Measurements from ENCODE around the gene CNIH1. TPM values are rescaled to one million over a fixed set of nuclear protein-coding genes. Genes with fewer than 3 reads are reported as not detected.

CNIH1 gene
- total RNA-seq, 1 donor from 2014 or later: 71.9 TPM

DNA sequence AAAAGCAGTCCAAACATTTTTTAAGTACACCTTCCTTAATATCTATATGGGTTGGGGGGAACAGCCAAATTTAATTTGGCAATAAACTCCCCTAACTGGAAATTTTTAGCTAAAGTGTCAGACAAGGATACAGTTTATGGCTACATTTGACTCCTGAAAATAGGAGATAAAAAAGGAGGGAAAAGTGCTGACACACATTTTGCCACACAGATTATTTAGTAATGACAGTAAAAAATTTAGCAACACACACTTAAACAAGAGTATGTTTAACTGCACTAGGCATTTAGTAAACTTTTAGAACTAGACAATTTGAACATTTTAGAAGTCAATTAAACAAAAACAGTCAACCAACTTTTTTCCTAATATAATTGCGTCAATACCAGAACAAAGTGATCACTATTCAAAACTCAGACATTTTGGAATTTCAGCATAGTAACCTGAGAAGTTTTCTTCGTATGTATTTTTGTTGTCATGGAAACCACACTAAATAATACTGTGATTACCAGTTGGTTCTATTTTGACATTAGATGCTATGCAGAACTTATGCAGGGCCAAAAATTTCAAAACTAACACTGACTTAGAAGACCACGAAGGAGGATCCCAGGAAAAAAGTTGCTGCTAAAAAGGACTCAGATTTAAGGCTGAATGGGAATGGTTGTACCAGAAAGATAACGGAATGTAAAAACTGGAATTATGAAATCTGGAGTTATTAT is 34.2 kb upstream of the CNIH1 start:
- Mint-ChIP-seq H3K4me1 (ENCODE audit: low read depth, unreplicated experiment) (no peaks in the 10 kb centered on the region), H3K4me3 (ENCODE audit: unreplicated experiment) (no peak overlapping the region), H3K9me3 (ENCODE audit: unreplicated experiment) (peaks cover 2% of the 10 kb centered on the region), H3K27me3 (ENCODE audit: unreplicated experiment) (peaks cover 4% of the 10 kb centered on the region), H3K27ac (ENCODE audit: unreplicated experiment) (no peak overlapping the region), H3K36me3 (ENCODE audit: unreplicated experiment) (no peaks in the 10 kb centered on the region)
- TF ChIP-seq, protein P1, sequence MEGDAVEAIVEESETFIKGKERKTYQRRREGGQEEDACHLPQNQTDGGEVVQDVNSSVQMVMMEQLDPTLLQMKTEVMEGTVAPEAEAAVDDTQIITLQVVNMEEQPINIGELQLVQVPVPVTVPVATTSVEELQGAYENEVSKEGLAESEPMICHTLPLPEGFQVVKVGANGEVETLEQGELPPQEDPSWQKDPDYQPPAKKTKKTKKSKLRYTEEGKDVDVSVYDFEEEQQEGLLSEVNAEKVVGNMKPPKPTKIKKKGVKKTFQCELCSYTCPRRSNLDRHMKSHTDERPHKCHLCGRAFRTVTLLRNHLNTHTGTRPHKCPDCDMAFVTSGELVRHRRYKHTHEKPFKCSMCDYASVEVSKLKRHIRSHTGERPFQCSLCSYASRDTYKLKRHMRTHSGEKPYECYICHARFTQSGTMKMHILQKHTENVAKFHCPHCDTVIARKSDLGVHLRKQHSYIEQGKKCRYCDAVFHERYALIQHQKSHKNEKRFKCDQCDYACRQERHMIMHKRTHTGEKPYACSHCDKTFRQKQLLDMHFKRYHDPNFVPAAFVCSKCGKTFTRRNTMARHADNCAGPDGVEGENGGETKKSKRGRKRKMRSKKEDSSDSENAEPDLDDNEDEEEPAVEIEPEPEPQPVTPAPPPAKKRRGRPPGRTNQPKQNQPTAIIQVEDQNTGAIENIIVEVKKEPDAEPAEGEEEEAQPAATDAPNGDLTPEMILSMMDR (IDR thresholded peaks at IDR 0.05; ENCODE audit: partially characterized antibody, unreplicated experiment): no peak
- no peak for DNase-seq

DNA sequence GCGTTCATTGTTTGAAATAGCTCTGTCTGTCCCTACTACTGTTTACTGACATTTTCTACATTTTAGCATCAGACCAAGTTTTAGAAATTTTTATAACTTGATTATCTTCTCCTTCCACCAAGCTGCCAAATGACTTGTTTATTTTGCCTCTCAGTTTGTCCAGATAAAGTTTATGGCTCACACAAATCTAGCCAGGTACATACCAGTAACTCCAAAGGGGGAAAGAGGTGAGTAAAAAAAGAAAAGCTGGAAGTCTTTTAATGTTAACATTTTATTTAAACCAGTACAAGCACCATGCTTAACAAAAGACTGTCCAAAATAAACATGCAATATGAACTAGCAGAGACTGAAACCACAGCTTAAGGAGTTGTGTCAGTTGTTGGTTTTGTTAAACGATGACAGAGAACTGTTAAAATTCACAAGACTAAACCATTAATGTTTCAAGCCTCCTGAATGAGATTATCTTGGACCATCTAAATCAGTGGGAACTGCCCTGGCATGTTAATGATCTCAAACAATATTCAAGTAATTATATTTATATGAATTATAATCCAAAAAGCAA is 33.1 kb upstream of the CNIH1 start:
- Mint-ChIP-seq H3K27me3 (ENCODE audit: unreplicated experiment) (peaks cover 4% of the 10 kb centered on the region), H3K9me3 (ENCODE audit: unreplicated experiment) (peaks cover 2% of the 10 kb centered on the region), H3K4me3 (ENCODE audit: unreplicated experiment) (no peak overlapping the region), H3K27ac (ENCODE audit: unreplicated experiment) (no peak overlapping the region), H3K36me3 (ENCODE audit: unreplicated experiment) (no peaks in the 10 kb centered on the region), H3K4me1 (ENCODE audit: low read depth, unreplicated experiment) (no peaks in the 10 kb centered on the region)
- no peak for DNase-seq
- TF ChIP-seq, protein P1 (IDR thresholded peaks at IDR 0.05; ENCODE audit: partially characterized antibody, unreplicated experiment): no peak

DNA sequence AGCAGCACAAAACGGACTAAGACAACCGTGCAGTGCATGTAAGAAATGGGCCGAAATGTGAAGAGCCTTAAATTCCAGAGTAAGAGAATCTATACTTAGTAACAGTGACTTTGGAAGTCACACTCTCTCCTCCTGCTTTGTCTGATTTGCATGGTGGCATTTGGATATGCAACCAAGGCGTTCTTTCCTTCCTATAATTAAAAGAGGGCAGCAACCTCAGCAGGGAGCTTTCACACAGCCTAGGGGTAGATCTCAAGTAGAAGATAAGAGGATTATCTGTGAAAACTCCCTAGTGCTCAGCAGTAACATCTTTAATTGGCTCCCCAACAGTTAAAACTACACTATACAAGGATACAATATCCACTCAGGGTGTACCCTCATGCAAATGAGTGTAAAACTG is 31.1 kb upstream of the CNIH1 start:
- Mint-ChIP-seq H3K36me3 (ENCODE audit: unreplicated experiment) (peaks cover 7% of the 10 kb centered on the region), H3K9me3 (ENCODE audit: unreplicated experiment) (peaks cover 7% of the 10 kb centered on the region), H3K4me1 (ENCODE audit: low read depth, unreplicated experiment) (no peaks in the 10 kb centered on the region), H3K27me3 (ENCODE audit: unreplicated experiment) (peaks cover 4% of the 10 kb centered on the region), H3K27ac (ENCODE audit: unreplicated experiment) (no peak overlapping the region), H3K4me3 (ENCODE audit: unreplicated experiment) (no peak overlapping the region)
- no peak for DNase-seq
- TF ChIP-seq, protein P1 (IDR thresholded peaks at IDR 0.05; ENCODE audit: partially characterized antibody, unreplicated experiment): no peak

DNA sequence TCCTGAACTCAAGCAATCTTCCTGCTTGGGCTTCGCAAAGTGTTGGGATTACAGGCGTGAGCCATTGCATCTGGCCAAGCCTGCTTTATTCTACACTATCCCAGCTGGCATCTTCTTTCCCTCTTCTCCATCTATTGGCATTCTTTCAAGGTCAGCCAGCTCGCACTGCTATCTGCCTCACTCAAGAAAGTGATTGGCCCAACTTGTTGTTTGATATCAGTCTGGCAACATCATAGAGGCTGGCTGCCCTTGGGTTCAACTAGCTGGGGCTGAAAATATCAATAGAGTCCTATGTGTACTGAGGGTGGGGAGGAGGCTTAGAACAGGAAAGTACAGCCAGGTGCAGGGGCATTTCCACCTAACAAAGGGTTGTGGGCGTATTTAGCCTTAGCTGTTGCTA is 30.5 kb upstream of the CNIH1 start:
- Mint-ChIP-seq H3K9me3 (ENCODE audit: unreplicated experiment) (peaks cover 7% of the 10 kb centered on the region), H3K27ac (ENCODE audit: unreplicated experiment) (no peak overlapping the region), H3K36me3 (ENCODE audit: unreplicated experiment) (peaks cover 10% of the 10 kb centered on the region), H3K4me1 (ENCODE audit: low read depth, unreplicated experiment) (no peaks in the 10 kb centered on the region), H3K27me3 (ENCODE audit: unreplicated experiment) (peaks cover 4% of the 10 kb centered on the region), H3K4me3 (ENCODE audit: unreplicated experiment) (no peak overlapping the region)
- no peak for DNase-seq
- TF ChIP-seq, protein P1 (IDR thresholded peaks at IDR 0.05; ENCODE audit: partially characterized antibody, unreplicated experiment): no peak

DNA sequence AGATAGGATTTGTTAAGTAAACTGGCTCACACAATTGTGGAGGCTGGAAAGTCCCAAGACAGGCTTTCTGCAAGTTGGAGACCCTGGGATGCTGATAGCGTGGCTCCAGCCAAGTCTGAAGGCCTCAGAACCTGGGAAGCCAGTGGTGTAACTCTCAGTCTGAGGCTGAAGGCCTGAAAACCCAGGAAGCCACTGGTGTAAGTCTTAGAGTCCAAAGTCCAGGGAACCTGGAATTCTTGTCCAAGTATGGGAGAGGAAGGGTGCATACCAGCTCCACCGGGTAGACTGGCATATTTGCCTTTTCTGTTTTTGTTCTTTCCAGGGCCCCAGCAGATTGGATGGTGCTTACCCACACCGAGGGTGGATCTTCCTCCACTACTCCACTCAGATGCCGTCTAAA is 29.5 kb upstream of the CNIH1 start:
- Mint-ChIP-seq H3K9me3 (ENCODE audit: unreplicated experiment) (peaks cover 9% of the 10 kb centered on the region), H3K36me3 (ENCODE audit: unreplicated experiment) (peaks cover 10% of the 10 kb centered on the region), H3K4me1 (ENCODE audit: low read depth, unreplicated experiment) (peaks cover 7% of the 10 kb centered on the region), H3K4me3 (ENCODE audit: unreplicated experiment) (no peak overlapping the region), H3K27ac (ENCODE audit: unreplicated experiment) (no peak overlapping the region), H3K27me3 (ENCODE audit: unreplicated experiment) (peaks cover 4% of the 10 kb centered on the region)
- DNase-seq: no peak
- TF ChIP-seq, protein P1 (IDR thresholded peaks at IDR 0.05; ENCODE audit: partially characterized antibody, unreplicated experiment): no peak
